K562 (cell line): ENCODE measurements around the gene LBR. TPM values are rescaled to one million over a fixed set of nuclear protein-coding genes. Genes with fewer than 3 reads are reported as not detected.
A peak's percentile ranks its signal among the peaks of the same experiment; 100 is the strongest.

Source experiments
- BHLHE40 ChIP-seq: IDR thresholded peaks from 2 replicates; pipeline ENCODE4 v1.6.1; 2011; ENCODE audit warnings: low read length, improper control_type of control experiment
- BMI1 ChIP-seq: fragments of 150-350 bp; IDR thresholded peaks from 2 replicates; pipeline ENCODE4 v1.6.1; 2014; ENCODE audit warnings: low read length
- CAMTA2 ChIP-seq: fragments of 250-450 bp; sonication (Bioruptor Pico); conservative IDR thresholded peaks from 2 replicates; pipeline ENCODE4 v1.5.1; 2022
- CBX2 ChIP-seq: fragments of 200-600 bp; sonication (generic); IDR thresholded peaks from one replicate; pipeline ENCODE4 v1.6.1; 2012; ENCODE audit warnings: mild to moderate bottlenecking, low read length, inconsistent platforms; ENCODE audit not compliant: insufficient read depth, poor library complexity, severe bottlenecking
- DLX4 ChIP-seq: fragments of 250-450 bp; sonication (Bioruptor Pico); IDR thresholded peaks from 2 replicates; pipeline ENCODE4 v1.6.1; 2021; ENCODE audit warnings: mild to moderate bottlenecking
- DMBX1 ChIP-seq: fragments of 250-450 bp; sonication (Bioruptor Pico); IDR thresholded peaks from 2 replicates; pipeline ENCODE4 v1.8.0; 2022; ENCODE audit warnings: inconsistent platforms, mild to moderate bottlenecking, moderate library complexity, borderline replicate concordance
- ERF ChIP-seq: fragments of 450-650 bp; formaldehyde crosslinking; IDR thresholded peaks from 2 replicates; pipeline ENCODE4 v1.4.0; 2020; ENCODE audit warnings: mild to moderate bottlenecking, mixed read lengths
- ETS2 ChIP-seq: IDR thresholded peaks from 2 replicates; pipeline ENCODE4 v1.6.1; 2016; ENCODE audit warnings: borderline replicate concordance, missing genetic modification characterization, mild to moderate bottlenecking, moderate library complexity, missing compliant biosample characterization; ENCODE audit not compliant: poor library complexity, severe bottlenecking
- NR1H2 ChIP-seq: sonication (generic); formaldehyde crosslinking; IDR thresholded peaks from 2 replicates; pipeline ENCODE4 v1.4.0; 2020; ENCODE audit warnings: mild to moderate bottlenecking, missing genetic modification reagents
- PCBP1 ChIP-seq: fragments of 200-400 bp; formaldehyde crosslinking; IDR thresholded peaks from 2 replicates; pipeline ENCODE4 v1.6.1; 2018; ENCODE audit warnings: mild to moderate bottlenecking, low read depth, low read length; ENCODE audit not compliant: poor library complexity, severe bottlenecking
- PCBP2 ChIP-seq: fragments of 200-400 bp; formaldehyde crosslinking; IDR thresholded peaks from 2 replicates; pipeline ENCODE4 v1.6.1; 2018; ENCODE audit warnings: low read length, low read depth, mild to moderate bottlenecking, moderate library complexity; ENCODE audit not compliant: poor library complexity, severe bottlenecking
- POLR2G ChIP-seq: fragments of 200-400 bp; formaldehyde crosslinking; IDR thresholded peaks from 2 replicates; pipeline ENCODE4 v1.6.1; 2017; ENCODE audit warnings: low read depth, mild to moderate bottlenecking, antibody characterized with exemption, low read length, moderate library complexity
- SREBF2 ChIP-seq: sonication (generic); formaldehyde crosslinking; IDR thresholded peaks from 2 replicates; pipeline ENCODE4 v1.4.0; 2020; ENCODE audit warnings: mild to moderate bottlenecking, missing genetic modification reagents
- SRF ChIP-seq, 2 experiments: fragments of 250-450, 450-650 bp in 1 of 2; sonication (Bioruptor Pico) in 1 of 2; sonication (generic) in 1 of 2; formaldehyde crosslinking; IDR thresholded peaks; 2 replicates each; pipeline versions ENCODE4 v1.5.0 to v1.5.1; 2020 to 2022; ENCODE audit warnings: mild to moderate bottlenecking in 1 of 2, missing genetic modification reagents in 1 of 2
- ZNF277 ChIP-seq: fragments of 250-450 bp; sonication (Bioruptor Pico); IDR thresholded peaks from 2 replicates; pipeline ENCODE4 v1.8.0; 2022; ENCODE audit warnings: inconsistent platforms, mild to moderate bottlenecking, moderate library complexity, borderline replicate concordance
- ZNF282 ChIP-seq: sonication (generic); formaldehyde crosslinking; IDR thresholded peaks from 2 replicates; pipeline ENCODE4 v1.8.1; 2023; ENCODE audit warnings: missing genetic modification reagents
- polyA plus RNA-seq, 8 experiments: library from polyadenylated mRNA; depleted of rRNA in 4 of 8; stranded (reverse) in 5 of 8; unstranded in 3 of 8; fragments of >200 nt; fragmentation: Nextera tagmentation in 2 of 8; fragmentation: Illumina TruSeq in 1 of 8; extraction: Ambion mirVana in 2 of 8; extraction: Trizol in 1 of 8; gene quantifications; 2 replicates each; pipeline versions ENCODE4 v1.2.1 to v1.2.3, GENCODE V29; 2011 to 2014; ENCODE audit warnings: inconsistent platforms in 1 of 8, missing spikeins in 1 of 8
- total RNA-seq, 7 experiments: library from RNA; depleted of rRNA in 6 of 7; stranded (reverse); fragments of >200 nt in 6 of 7; fragmentation: Illumina TruSeq in 2 of 7; extraction: Trizol in 2 of 7; gene quantifications; 2 replicates each; pipeline versions ENCODE4 v1.2.1 to v1.2.3, GENCODE V29; 2011 to 2021; ENCODE audit warnings: low replicate concordance in 1 of 7

LBR gene
- total and polyA plus RNA-seq, 9 of the 15 experiments (the other 6 are each of a cell fraction or from before 2014, with no cell fraction given): 102 to 229 (median 197) TPM

DNA sequence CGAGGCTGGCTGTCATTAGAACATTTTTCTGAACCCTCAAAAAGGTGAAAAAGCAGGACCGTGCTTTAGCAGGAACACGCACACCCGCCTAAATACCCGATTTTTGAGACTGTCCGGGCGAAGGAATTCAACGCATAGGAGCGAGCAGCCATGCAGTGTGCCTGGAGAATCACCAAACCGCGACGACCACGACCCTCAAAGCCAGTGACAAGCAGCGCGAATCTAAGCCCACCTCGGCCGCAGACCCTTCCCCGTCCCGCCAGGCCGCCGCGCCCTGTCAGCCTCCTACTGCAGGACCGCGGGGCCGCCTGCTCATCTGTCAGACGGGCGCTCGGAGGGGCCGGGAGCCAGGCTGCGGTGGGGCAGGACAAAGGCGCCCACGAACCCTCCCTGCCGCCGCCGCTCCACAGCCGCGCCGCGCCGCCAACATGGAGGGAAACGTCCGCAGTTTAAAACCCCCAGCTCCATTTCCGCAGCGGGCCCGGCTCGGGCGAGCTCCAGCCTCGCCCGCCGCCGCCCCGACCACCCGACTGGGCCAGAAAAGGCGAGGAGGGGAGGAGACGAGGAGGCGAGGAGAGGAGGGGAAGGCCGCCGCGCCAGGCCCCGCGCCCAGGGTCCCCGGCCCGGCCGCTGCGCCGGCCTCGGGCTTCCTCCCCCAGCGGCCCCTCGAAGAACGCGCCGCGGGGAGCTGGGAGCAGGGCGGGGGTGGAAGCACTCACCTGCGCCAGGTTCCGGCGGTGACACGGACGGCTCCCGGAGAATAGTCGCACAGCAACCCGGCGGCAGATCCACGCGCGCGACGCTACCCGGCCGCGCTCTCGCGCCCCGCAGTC lies at the start of gene LBR (continued):
- TF ChIP-seq SREBF2 (CRISPR knock-in tag) (no peak), NR1H2 (CRISPR knock-in tag) (no peak), PCBP2 (peak; percentile 42), CAMTA2 (CRISPR knock-in tag) (no peak), CBX2 (no peak), DMBX1 (no peak), BMI1 (no peak), ZNF277 (CRISPR knock-in tag) (no peak), BHLHE40 (no peak; the same call in 1 of the 2 replicates), ZNF282 (CRISPR knock-in tag) (no peak), DLX4 (CRISPR knock-in tag) (no peak), ETS2 (tag) (no peak), ERF (CRISPR knock-in tag) (peak; percentile 56; the same call in 1 of the 2 replicates), POLR2G (no peak), PCBP1 (peak; percentile 89), SRF (CRISPR knock-in tag; IDR thresholded peaks at IDR 0.05) (0 out of 4 replicates have a peak, but pooled peaks have one; percentile 23 to 31)
